Stomach (tissue), 9 donors: ENCODE results near the gene COPE. TPM values are rescaled to one million over a fixed set of nuclear protein-coding genes. Genes with fewer than 3 reads are reported as not detected.

Experiments
- DNase-seq, 2 donors: peaks; one replicate each; pipeline versions ENCODE4 v3.0.0 to v3.0.0-alpha.2; 2013 to 2019
- H3K27ac ChIP-seq, 5 donors: fragments of 200-600 bp in 4 of 5; sonication (generic) in 4 of 5; one replicate each; pipeline ENCODE4 v1.5.1; 2013 to 2019; ENCODE audit warnings: mild to moderate bottlenecking in 1 of 5, moderate library complexity in 1 of 5
- H3K27me3 ChIP-seq, 3 donors: fragments of 200-600 bp; sonication (generic); one replicate each; pipeline ENCODE4 v1.5.1; 2017 to 2019; ENCODE audit warnings: mixed run types in 1 of 3
- H3K36me3 ChIP-seq, 4 donors: fragments of 200-600 bp; sonication (generic); 1 replicate in 3 of 4; 2 replicates in 1 of 4; pipeline ENCODE4 v1.5.1; 2016 to 2019
- H3K4me1 ChIP-seq, 4 donors: fragments of 200-600 bp; sonication (generic); one replicate each; pipeline ENCODE4 v1.5.1; 2016 to 2019
- H3K4me3 ChIP-seq, 4 donors: fragments of 200-600 bp; sonication (generic) in 3 of 4; one replicate each; pipeline ENCODE4 v1.5.1; 2016 to 2019; ENCODE audit warnings: mild to moderate bottlenecking in 1 of 4
- H3K9me3 ChIP-seq, 4 donors: fragments of 200-600 bp; sonication (generic); one replicate each; pipeline ENCODE4 v1.5.1; 2016 to 2019
- CTCF ChIP-seq, 7 experiments: fragments of 450-650 bp in 4 of 7; fragments of 200-600 bp in 3 of 7; sonication (generic) in 3 of 7; IDR thresholded peaks; one replicate each; pipeline ENCODE4 v1.5.1; 2016 to 2019; ENCODE audit warnings: antibody characterized with exemption in 7 of 7, control low read depth in 2 of 7, mild to moderate bottlenecking in 1 of 7
- EP300 ChIP-seq: sonication (generic); formaldehyde crosslinking; IDR thresholded peaks from one replicate; pipeline ENCODE4 v1.6.1; 2017; ENCODE audit warnings: antibody characterized with exemption
- POLR2A ChIP-seq, 4 donors: fragments of 450-650 bp; IDR thresholded peaks; one replicate each; pipeline ENCODE4 v1.6.1; 2016; ENCODE audit warnings: antibody characterized with exemption in 4 of 4, control low read depth in 2 of 4, mild to moderate bottlenecking in 1 of 4, moderate library complexity in 1 of 4
- POLR2AphosphoS5 ChIP-seq, 3 donors: sonication (generic); formaldehyde crosslinking; IDR thresholded peaks; one replicate each; pipeline ENCODE4 v1.6.1; 2016; ENCODE audit warnings: antibody characterized with exemption in 3 of 3
- WGBS, 5 donors: extraction: QIAGEN DNeasy Blood & Tissue Kit in 3 of 5; methylation state at CpG; one replicate each; pipeline versions ENCODE4 v1.1.5 to v1.1.7; 2013 to 2018; 5-methylcytosine and 5-hydroxymethylcytosine counted together
- intact Hi-C: fragments of 100-400 bp; cut with DNase I; formaldehyde crosslinking; loops from one replicate; pipeline ENCODE4 v1.15.1; 2023; ENCODE audit warnings: low total_unique reads
- polyA plus RNA-seq, 3 donors: library from polyadenylated mRNA; stranded (reverse); fragments of 200-250 nt; gene quantifications; one replicate each; pipeline ENCODE4 v1.2.3, GENCODE V29; 2013
- total RNA-seq, 5 donors: library from RNA; depleted of rRNA; stranded (reverse); fragments of >200 nt; gene quantifications; one replicate each; pipeline versions ENCODE4 v1.1.0 to v1.2.3, GENCODE V29; 2014 to 2016
- donor health status: healthy with polysubstance abuse.
- donor health status: Bipolar disorder and iron deficiency.
- donor health status: healthy.

Gene COPE
- total and polyA plus RNA-seq, 8 donors: 76.7 to 283 (median 209) TPM

- DNase-seq: no peak
- peaks cover 14 to 39% (median 24%) of the 10 kb centered on the region in 4 donors for H3K4me1 ChIP-seq
- 78 to 84% (median 79%) methylated on average over 17 of the region's 17 CpGs for WGBS, 5 donors
- intact Hi-C loops: no loop called here
- no peaks in the 10 kb centered on the region for H3K9me3 ChIP-seq
- H3K36me3 ChIP-seq: peaks cover 52 to 70% (median 68%) of the 10 kb centered on the region in 4 donors
- no peak overlapping the region for H3K4me3 ChIP-seq
- TF ChIP-seq CTCF (IDR thresholded peaks at IDR 0.05): peak in 1 of 7 experiments; percentile 12
- TF ChIP-seq POLR2A (IDR thresholded peaks at IDR 0.05): no peak
- TF ChIP-seq POLR2AphosphoS5 (IDR thresholded peaks at IDR 0.05): no peak
- no peak for TF ChIP-seq EP300
- peaks cover 0 to 26% (median 14%) of the 10 kb centered on the region in 3 donors for H3K27me3 ChIP-seq
- no peak overlapping the region for H3K27ac ChIP-seq
These were observed 52.4 kb downstream of the COPE start for GRCh38 chr19:18866800-18867123.

GRCh38 chr19:18865973-18866799, 53.0 kb downstream of the COPE start:
- peak; percentile 67 to 87 for DNase-seq
- Histone ChIP-seq H3K27me3 (peaks cover 0 to 26% (median 14%) of the 10 kb centered on the region in 3 donors), H3K9me3 (no peaks in the 10 kb centered on the region), H3K27ac (no peak overlapping the region), H3K4me1 (peaks cover 14 to 39% (median 24%) of the 10 kb centered on the region in 4 donors), H3K36me3 (peaks cover 58 to 76% (median 74%) of the 10 kb centered on the region in 4 donors), H3K4me3 (no peak overlapping the region)
- intact Hi-C loops: no loop called here
- 34 to 44% (median 39%) methylated on average over 36 to 38 of the region's 38 CpGs for WGBS, 5 donors
- TF ChIP-seq CTCF (IDR thresholded peaks at IDR 0.05) (peak in 5 of 7 experiments; percentile 59 to 99 (median 95)), POLR2A (IDR thresholded peaks at IDR 0.05) (no peak), POLR2AphosphoS5 (IDR thresholded peaks at IDR 0.05) (peak in 1 of 3 donors; percentile 12), EP300 (no peak)

GRCh38 chr19:18865106-18865972, 53.8 kb downstream of the COPE start:
- H3K36me3 ChIP-seq: peaks cover 66 to 84% (median 82%) of the 10 kb centered on the region in 4 donors
- WGBS, 5 donors: 86 to 91% (median 87%) methylated on average over 17 to 27 of the region's 27 CpGs
- no peak for DNase-seq
- H3K4me1 ChIP-seq: peaks cover 13 to 40% (median 22%) of the 10 kb centered on the region in 4 donors
- H3K9me3 ChIP-seq: no peaks in the 10 kb centered on the region
- intact Hi-C loops: no loop called here
- H3K27ac ChIP-seq: no peak overlapping the region
- H3K4me3 ChIP-seq: no peak overlapping the region
- TF ChIP-seq CTCF (IDR thresholded peaks at IDR 0.05) (no peak), POLR2AphosphoS5 (IDR thresholded peaks at IDR 0.05) (no peak), EP300 (no peak), POLR2A (IDR thresholded peaks at IDR 0.05) (no peak)
- peaks cover 0 to 20% (median 13%) of the 10 kb centered on the region in 3 donors for H3K27me3 ChIP-seq

- Histone ChIP-seq H3K4me1 (peaks cover 6 to 34% (median 14%) of the 10 kb centered on the region in 4 donors), H3K4me3 (no peak overlapping the region), H3K36me3 (peaks cover 80 to 99% (median 97%) of the 10 kb centered on the region in 4 donors), H3K9me3 (no peaks in the 10 kb centered on the region), H3K27ac (no peak overlapping the region), H3K27me3 (peaks cover 0 to 6% (median 0%) of the 10 kb centered on the region in 3 donors)
- no peak for TF ChIP-seq POLR2AphosphoS5 (IDR thresholded peaks at IDR 0.05)
- TF ChIP-seq CTCF (IDR thresholded peaks at IDR 0.05): no peak
- TF ChIP-seq POLR2A (IDR thresholded peaks at IDR 0.05): no peak
- TF ChIP-seq EP300: no peak
- no peak for DNase-seq
- WGBS, 5 donors: 68 to 77% (median 70%) methylated on average over 14 to 16 of the region's 16 CpGs
- intact Hi-C loops: no loop called here
These were observed 55.3 kb downstream of the COPE start for GRCh38 chr19:18863843-18864362.
